Activated CD4-positive, alpha-beta T cell treated with anti-CD3 and anti-CD28 coated beads, Interleukin-2, Interleukin-6, amounts not matched to agents 100 ng/mL and 50 ng/mL, durations not matched to agents 16 hours and 8 hours (primary cell): ENCODE results near the gene CAMP.
A peak's percentile ranks its signal among the peaks of the same experiment; 100 is the strongest.

Experiments
- DNase-seq: peaks from one replicate; pipeline ENCODE4 v3.0.0-alpha.2; 2020

The CAMP gene

GRCh38 chr3:48215019-48215418 is 8.3 kb upstream of the CAMP start:
- no peak for DNase-seq

- no peak for DNase-seq
These were observed 7.8 kb upstream of the CAMP start for GRCh38 chr3:48215466-48215865.

- no peak for DNase-seq
These were observed 7.4 kb upstream of the CAMP start for GRCh38 chr3:48215876-48216275.

GRCh38 chr3:48217449-48217848 is 5.8 kb upstream of the CAMP start:
- DNase-seq: no peak

GRCh38 chr3:48218537-48218936 is 4.8 kb upstream of the CAMP start:
- no peak for DNase-seq

- DNase-seq: no peak
These were observed 3.8 kb upstream of the CAMP start for GRCh38 chr3:48219543-48219942.

- DNase-seq: no peak
These were observed 2.5 kb upstream of the CAMP start for GRCh38 chr3:48220746-48221145.

- DNase-seq: no peak
These were observed 2.3 kb downstream of the CAMP start for GRCh38 chr3:48225587-48225986.

GRCh38 chr3:48226939-48227338 is 3.6 kb downstream of the CAMP start:
- DNase-seq: no peak

- no peak for DNase-seq
These were observed 8.9 kb downstream of the CAMP start for GRCh38 chr3:48232232-48232631.

GRCh38 chr3:48232734-48233133 is 9.4 kb downstream of the CAMP start:
- peak; percentile 72 for DNase-seq

- no peak for DNase-seq
These were observed 10.2 kb downstream of the CAMP start for GRCh38 chr3:48233542-48233941.

- DNase-seq: no peak
These were observed 13.2 kb downstream of the CAMP start for GRCh38 chr3:48236531-48236930.

- no peak for DNase-seq
These were observed 15.3 kb downstream of the CAMP start for GRCh38 chr3:48238531-48239085.

- no peak for DNase-seq
These were observed 17.0 kb downstream of the CAMP start for GRCh38 chr3:48240000-48240963.

GRCh38 chr3:48241796-48242455 is 18.6 kb downstream of the CAMP start:
- peak; percentile 44 for DNase-seq

- DNase-seq: no peak
These were observed 20.6 kb downstream of the CAMP start for GRCh38 chr3:48243886-48244285.

GRCh38 chr3:48244461-48244860 is 21.2 kb downstream of the CAMP start:
- DNase-seq: no peak

GRCh38 chr3:48245136-48245535 is 21.8 kb downstream of the CAMP start:
- DNase-seq: no peak

GRCh38 chr3:48247401-48247811 is 24.1 kb downstream of the CAMP start:
- DNase-seq: peak; percentile 35

- no peak for DNase-seq
These were observed 25.0 kb downstream of the CAMP start for GRCh38 chr3:48248095-48248850.

GRCh38 chr3:48256557-48256956 is 33.3 kb downstream of the CAMP start:
- DNase-seq: no peak

GRCh38 chr3:48258530-48258929 is 35.2 kb downstream of the CAMP start:
- DNase-seq: no peak
